HL-60/S4 (cell line): ENCODE results near the gene GPAT2.
"Not testable (repeated sequence)": the region's sequence is repeated elsewhere in the genome, so short reads cannot be mapped to it uniquely, and the experiment has no call there.

Experiments
- in situ Hi-C: fragments of 300-500 bp; cut with MboI; formaldehyde crosslinking; loops from 2 replicates; pipeline ENCODE4 v1.14.3; 2022; ENCODE audit warnings: low sequenced_read_pairs

GPAT2 gene

DNA sequence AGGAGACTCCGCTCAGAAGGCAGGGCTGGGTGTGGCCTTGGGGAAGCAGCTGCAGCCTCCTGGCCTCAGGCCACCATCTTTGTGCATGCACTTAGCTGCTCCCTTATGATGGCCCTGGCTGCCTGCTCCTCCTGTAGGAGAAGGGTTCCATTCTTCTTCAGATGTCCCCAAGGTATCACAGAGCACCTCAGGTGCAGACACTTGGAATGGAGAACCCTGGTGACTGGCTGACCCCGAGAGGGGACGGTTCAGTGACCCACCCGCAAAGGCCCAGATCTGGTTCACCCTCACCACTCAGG lies 9.6 kb downstream of the GPAT2 start:
- in situ Hi-C loops: no loop called here

DNA sequence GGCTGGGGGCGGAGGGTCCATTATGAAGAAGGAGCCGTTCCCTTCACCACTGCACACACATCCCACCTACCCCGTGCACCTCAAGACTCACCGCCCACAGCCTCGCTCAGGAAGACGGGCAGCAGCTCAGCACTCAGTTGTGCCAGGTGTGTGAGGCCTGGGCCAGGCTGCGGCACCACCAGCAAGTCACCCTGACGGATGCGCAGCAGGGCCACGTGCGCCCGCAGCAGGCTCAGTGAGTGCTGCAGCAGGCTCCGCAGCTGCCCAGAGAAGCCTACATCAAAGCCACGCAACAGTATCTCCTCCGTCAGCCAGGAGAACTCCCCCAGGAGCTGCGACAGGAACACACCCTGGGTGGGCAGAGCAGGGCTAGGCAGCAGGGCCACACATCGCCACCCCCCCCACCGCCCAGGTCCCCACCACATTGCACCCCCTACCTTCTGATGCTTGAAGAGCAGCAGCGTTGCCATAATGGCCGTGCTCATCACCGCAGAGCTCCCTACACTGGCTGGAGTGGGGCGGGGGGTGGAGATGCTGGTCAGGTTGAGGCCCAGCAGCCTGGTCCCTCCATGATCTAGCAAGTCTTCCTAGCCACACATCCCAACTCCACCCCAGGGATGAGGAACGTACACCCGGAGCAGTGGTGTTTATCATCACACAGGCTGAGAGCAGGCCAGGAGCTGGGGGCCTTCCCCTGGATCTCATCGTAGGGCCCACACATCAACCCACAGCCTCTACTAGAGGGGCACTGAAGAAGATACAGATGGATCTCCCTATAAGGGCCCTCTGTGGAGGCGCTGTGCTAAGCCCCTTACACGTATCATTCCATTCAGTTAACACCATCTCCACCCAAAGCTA lies 10.2 kb downstream of the GPAT2 start:
- in situ Hi-C loops: loop anchor here (25.0 kb wide), 2 partner anchors 88 to 488 kb away; partner anchors contain the start of genes ADRA2B and NEURL3

DNA sequence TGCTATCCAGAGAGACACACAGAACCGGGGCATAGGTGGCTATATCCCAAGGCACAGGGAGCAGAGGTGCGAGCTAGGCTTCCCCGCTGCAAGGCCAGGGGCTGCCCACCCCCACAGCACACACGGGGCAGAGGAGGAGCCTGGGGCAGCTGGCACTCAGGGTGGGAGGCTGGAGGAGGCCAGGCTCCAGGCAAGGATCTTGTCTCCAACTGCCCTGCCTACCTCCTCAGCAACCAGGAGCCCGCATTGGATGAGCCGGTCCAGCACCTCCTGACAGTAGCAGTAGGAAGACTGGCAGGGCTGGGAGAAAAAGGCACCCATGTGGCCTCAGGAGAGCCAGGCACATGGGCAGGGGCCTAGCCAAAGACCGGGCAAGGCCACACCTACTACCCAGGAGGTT lies 11.0 kb downstream of the GPAT2 start:
- in situ Hi-C loops: loop anchor here (25.0 kb wide), 2 partner anchors 89 to 489 kb away; partner anchors contain the start of genes ADRA2B and NEURL3

DNA sequence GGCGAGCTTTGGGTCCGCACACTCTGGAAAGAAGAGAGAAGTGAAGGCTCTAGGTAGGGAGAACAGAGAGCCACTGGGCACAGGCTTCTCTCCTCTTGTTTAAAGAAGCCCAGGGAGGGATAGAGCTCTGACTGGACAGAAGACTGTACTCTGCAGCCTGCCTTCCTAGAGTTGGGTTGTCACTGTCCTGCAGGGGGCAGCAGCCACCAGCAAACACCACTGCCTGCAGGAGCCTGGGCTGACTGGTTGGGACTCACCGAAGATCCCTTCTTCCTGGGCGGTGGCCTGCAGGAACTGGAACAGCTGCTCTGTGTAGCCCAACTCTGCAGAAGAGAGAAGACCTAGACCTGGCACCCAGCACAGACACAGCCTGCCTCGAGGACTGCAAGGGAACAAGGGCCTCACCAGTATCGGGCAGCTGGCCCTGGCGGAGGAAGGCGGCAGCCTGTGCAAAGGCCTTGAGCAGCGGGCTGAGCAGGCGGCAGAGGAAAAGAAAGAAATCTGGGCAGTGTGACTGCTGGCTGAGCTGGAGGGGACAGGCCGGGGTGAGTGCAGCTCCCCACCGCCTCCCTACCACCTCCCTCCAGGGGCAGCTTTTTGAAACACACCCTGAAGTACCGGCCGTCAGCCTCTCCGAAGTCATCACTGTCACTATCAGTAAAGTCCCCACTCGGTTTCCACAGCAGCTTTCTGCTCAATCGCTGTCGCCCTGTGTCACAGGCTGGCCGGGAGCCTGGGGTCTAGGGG lies 11.8 kb downstream of the GPAT2 start:
- in situ Hi-C loops: loop anchor here (25.0 kb wide), 2 partner anchors 89 to 489 kb away; partner anchors contain the start of genes ADRA2B and NEURL3

DNA sequence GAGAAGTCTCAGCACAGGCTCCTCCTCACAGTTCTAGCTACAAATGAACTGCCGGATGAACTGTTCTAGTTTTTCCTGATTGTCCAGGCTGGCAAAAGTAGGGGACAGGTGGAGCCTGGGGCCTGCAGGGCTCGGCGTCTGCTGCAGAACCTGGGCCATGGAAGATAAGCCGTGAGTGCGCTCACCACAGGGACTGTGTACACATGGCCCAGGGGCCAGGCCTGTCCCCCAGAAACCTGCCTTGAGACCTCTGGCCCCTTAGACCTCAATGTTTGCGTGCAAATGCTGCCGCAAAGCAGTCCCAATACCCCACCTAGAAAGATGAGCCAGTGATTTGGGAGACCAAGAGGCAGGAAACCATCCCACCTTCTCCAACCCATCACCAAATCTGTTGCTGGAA lies 12.6 kb downstream of the GPAT2 start:
- in situ Hi-C loops: loop anchor here (25.0 kb wide), 2 partner anchors 90 to 490 kb away; partner anchors contain the start of genes ADRA2B and NEURL3

DNA sequence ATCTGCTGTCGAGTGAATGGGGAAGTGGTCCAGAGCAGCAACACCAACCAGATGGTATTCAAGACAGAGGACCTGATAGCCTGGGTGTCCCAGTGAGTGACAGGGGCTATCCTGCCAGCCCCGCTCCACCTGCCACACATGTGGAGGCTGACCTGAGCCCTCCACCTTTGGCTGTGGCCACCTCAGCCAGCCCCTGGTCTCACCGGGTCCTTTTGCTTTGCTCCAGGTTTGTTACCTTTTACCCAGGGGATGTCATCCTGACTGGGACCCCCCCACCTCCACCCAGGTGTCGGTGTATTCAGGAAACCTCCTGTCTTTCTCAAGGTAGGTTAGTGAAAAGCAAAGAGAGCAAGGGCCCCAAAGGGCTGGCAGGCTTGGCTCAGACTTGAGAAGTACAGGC lies 13.6 kb downstream of the GPAT2 start:
- in situ Hi-C loops: loop anchor here (25.0 kb wide), 2 partner anchors 91 to 491 kb away; partner anchors contain the start of genes ADRA2B and NEURL3

DNA sequence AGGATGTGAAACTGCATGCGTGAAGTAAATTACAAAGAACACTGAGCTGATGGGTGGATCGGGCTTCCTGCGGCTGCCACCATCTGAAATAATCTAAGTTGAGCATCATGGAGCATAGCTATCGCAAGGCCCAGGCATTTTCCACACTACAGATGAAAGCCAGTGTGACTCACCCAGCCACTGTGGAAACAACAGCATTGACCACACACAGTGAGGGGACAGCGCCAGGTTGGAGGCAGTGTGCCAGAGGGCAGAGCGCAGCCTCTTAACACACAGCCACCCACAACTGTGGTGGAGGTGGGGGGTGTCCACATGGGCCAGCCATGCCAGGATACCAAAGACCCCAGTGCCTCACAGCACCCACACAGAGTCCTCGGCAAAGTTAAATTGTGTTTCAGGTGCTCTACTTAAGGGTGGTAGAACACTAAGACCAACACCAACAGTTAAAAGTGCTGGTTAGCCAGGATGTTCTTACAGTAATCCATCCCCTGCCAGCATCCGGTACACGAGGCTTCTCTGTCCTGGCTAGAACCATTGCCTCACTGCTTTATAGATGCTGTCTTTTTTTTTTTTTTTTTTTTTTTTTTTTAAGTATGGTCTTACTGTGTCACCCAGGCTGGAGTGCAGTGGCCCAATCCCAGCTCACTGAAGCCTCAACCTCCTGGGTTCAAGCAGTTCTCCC lies 14.7 kb downstream of the GPAT2 start:
- in situ Hi-C loops: loop anchor here (25.0 kb wide), 2 partner anchors 92 to 492 kb away; partner anchors contain the start of genes ADRA2B and NEURL3

DNA sequence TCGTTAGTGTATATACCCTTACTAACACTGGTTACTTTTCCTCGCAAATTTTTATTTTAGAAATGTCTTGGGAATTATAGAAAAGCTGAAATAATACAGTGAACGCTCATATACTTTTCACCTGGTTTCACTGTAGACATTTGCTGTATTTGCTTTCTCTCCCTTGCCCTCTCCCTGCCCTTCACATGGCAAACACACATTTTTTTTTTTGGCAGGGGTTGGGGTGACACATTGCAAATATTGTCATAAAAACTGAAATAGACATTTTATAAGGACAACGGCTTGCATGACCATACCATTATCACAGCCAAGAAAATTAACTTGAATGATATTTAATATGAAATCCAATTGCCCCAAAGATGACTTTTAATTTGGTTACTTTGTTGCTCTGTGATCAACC lies 18.4 kb downstream of the GPAT2 start:
- in situ Hi-C loops: loop anchor here (25.0 kb wide), 2 partner anchors 96 to 496 kb away; partner anchors contain the start of genes ADRA2B and NEURL3

DNA sequence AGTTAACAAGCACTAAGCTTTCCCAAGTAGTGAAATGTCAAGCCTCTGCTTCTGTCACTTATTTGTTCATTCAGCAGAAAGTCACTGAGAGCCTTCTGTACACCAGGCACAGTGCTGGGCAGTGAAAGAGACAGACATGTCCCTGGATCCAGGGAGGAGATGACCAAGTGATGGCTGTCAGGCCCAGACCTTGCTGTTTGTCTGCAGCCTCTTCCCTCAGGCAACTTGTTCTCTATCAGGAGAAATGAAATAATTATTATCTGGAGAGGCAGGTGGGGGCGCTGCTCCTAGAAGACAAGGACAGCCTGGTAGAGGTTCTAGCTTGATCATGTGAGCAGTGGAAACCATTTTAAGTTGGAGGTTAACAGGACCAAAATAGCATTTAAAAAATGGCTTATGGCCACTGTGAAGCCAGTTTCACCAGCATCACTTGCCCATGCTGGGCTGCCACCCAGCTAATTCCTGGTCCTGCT lies 21.9 kb downstream of the GPAT2 start:
- in situ Hi-C loops: loop anchor here (25.0 kb wide), 2 partner anchors 99 to 499 kb away; partner anchors contain the start of genes ADRA2B and NEURL3

DNA sequence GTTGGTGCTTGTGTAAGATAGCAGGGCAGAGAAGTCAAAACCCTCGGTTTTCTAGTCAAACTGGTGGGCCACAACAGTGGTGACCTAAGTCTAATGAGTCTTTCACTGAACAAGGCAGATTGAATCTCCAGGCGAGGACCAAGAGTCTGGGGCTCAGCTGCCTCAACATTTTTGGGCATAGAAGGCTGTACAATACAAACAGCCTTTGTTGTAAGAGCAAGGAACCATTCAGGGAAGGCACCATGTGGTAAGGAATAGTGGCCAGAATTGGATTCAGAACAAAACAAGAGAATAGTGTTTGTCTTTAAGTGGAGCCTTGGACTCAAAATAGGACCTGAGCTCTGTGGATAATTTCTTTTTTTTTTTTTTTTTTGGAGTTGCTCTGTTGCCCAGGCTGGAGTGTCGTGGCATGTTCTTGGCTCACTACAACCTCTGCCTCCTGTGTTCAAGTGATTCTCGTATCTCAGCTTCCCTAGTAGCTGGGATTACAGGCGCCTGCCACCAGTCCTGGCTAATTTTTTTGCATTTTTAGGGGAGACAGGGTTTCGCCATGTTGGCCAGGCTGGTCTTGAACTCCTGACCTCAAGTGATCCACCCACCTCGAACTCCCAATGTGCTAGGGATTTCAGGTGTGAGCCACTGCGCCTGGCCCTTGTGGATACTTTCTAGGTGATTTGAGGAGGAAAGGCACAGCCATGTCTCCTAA lies 22.5 kb downstream of the GPAT2 start:
- in situ Hi-C loops: loop anchor here (25.0 kb wide), 2 partner anchors 100 to 500 kb away; partner anchors contain the start of genes ADRA2B and NEURL3

DNA sequence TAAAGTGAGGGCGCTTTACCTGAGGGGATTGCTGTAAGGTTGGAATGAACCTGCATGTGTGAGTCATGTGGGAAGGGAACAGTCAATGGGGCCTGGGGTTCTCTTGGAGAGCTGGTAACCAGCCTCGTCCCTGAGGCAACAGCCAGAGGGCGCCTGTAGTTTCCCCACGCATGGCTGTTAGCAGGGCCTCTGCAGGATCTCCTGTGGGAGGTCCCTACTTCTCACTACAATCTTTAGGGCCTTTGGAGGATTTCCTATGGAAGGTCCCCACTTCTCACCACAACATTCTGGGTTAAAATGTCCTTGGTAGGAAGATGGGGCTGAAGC lies 23.6 kb downstream of the GPAT2 start:
- in situ Hi-C loops: loop anchor here (25.0 kb wide), 2 partner anchors 101 to 501 kb away; partner anchors contain the start of genes ADRA2B and NEURL3

DNA sequence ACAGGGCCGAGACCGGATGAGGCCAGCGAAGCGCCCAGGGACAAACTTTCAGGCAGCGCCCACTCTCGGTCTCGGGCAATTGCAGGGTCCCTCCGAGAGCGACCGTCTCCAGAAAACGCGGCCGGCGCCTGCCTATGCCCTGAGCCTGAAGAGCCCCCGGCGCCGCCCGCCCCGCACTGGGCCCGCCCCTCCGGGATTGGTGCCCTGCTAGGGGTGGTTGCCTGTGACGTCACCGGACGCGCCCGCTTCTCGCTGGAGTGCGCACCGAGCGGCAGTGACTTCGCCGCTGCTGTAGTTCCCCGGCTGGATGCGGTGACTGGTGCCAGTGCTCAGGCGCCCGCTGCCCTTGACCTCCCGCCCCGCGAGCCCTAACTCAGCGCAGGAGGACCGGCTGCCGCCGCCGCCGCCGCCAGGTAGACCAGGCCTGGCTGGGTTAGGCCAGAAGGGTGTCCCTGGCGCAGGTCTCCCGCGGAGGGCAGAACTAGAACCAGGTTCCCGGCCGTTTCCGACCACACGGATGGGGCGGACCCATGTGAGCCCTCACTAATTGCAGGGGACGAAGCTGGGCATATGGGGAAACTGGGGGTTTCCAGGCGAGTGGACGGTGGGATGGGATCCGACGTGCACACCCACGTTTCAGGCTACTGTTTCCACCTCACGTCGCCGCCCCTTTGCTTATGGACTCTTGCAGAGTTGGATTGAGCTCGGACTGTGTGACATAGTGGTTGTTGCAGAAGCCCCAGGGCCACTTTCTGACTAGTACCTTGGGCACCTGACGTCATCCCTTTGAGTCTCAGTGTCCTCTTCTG lies 24.2 kb downstream of the GPAT2 start:
- in situ Hi-C loops: loop anchor here (25.0 kb wide), 2 partner anchors 102 to 502 kb away; partner anchors contain the start of genes ADRA2B and NEURL3

DNA sequence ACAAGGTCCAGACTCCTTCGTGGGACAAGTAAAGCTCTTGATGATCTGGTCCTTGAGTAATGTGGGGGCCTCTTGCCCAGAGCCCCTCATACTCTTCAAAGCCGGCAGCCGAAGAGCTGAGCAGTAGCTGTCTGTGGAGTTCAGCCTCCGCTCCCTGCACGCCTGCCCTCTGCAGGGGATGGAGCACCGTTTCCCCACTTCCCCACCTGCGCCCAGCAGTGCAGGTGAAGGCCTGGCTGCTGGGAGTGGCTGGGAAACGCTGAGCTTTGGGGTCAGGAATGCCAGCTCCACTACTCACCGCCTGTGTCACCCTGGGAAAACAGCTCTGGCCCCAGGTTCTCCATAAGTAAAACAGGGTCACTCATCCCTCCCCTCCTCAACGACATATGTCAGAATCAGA lies 24.9 kb downstream of the GPAT2 start:
- in situ Hi-C loops: loop anchor here (25.0 kb wide), 2 partner anchors 102 to 502 kb away; partner anchors contain the start of genes ADRA2B and NEURL3

DNA sequence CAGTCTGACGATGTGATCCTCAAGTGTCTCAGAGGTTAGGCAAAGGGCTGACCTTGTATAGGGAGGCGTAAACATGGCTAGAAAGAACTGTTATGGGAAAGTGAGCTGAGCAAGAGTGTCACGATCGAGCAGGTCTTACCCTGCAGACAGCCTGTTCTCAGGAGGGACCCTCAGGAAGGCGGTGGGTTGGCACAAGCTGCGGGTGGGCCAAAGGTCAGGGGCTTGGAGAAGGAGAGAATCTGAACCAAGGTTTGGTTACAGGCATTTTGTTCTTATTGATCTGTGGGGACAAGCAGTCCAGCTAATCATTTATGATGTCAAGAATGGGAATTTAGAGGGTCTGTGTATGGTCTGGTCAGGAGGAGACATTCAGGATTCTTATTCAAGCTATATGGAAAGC lies 26.7 kb downstream of the GPAT2 start:
- in situ Hi-C loops: loop anchor here (25.0 kb wide), 2 partner anchors 104 to 504 kb away; partner anchors contain the start of genes ADRA2B and NEURL3

DNA sequence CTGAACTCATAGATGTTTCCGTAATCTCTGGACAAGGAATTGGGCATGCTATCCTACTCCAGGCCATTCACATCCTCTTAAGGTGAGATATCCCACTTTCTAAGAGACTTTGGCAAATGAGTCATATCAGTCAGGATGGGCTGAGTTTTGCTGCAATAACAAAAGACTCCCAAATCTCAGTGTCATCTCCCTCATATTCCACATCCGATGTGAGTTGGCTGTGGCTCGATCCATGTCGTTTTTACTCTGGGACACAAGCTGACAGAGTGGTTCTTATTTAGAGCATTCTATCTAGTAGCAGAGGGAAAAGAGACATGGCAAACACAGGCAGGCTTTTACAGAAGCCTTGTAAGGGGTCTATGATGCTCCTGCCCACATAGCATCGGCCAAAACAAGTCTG lies 28.5 kb downstream of the GPAT2 start:
- in situ Hi-C loops: loop anchor here (25.0 kb wide), 2 partner anchors 106 to 506 kb away; partner anchors contain the start of genes ADRA2B and NEURL3

DNA sequence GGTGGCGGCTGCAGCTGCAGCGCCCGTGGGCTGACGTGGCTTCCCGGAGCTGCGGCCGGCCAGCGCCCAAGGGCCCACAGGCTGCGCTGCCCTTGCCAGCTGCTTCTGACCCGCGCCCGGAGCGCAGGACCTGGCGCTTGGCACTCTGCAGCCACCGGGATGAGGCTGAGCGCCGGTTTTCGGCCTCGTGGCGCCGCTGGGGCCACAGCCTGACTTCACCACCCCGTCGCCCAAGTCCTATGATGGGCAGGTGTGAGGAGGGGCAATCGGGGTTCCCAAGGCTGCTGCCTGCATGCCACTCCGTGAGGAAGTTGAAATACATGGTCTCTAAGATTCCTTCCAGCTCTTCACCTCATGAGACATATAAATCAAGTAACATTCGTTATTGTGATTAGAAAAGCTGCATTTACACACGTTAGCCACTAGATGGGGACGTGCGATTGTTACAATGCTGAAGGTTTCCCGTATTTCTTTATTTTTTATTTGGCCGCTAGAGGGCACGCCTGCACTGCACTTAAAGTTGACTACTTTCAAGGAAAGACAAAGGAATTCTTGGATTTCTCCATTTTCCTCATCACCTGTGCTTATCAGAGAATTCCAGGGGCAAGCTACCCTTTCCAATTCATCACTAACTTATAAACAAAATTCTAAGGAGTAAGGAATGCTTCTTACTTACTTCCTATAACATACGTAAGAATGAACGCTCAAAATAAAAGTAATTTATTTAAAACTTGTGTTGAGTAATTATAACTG lies 42.0 kb downstream of the GPAT2 start:
- in situ Hi-C loops: not testable (repeated sequence)

DNA sequence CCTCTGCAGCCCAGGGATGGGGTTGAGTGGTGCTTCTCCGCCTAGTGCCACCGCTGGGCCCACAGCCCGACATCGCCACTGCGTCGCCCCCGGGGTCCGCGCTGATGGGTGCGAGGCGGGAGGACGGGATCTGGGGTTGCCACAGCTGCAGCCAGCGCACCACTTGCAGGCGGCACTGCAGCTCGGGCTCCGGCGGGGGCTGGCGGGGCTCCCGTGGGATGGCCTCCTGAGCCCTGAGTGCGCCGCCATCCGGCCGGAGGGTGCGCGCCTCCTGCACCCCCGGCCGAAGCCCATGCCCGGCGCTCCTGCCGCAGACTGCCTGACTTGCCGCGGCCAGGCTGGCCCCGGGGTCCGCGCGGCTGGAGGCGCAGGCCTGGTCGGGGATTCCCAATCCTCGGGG lies 42.6 kb downstream of the GPAT2 start:
- in situ Hi-C loops: not testable (repeated sequence)
